ENCODE data around the gene KLHL12.

KLHL12 gene

GRCh38 chr1:202880961-202881460 is 46.0 kb downstream of the KLHL12 start:
- DNase-seq (ENCODE audit: low read depth) = no peak

GRCh38 chr1:202880062-202880461 is 47.0 kb downstream of the KLHL12 start:
- no peak for DNase-seq (ENCODE audit: low read depth)

- no peak for DNase-seq (ENCODE audit: low read depth)
Measured at GRCh38 chr1:202879128-202879527, 47.9 kb downstream of the KLHL12 start.

GRCh38 chr1:202873026-202873425 is 54.0 kb downstream of the KLHL12 start:
- DNase-seq (ENCODE audit: low read depth) = no peak

GRCh38 chr1:202871367-202871766 is 55.7 kb downstream of the KLHL12 start:
- DNase-seq (ENCODE audit: low read depth) = no peak

GRCh38 chr1:202862679-202863560 is 64.1 kb downstream of the KLHL12 start:
- no peak for DNase-seq (ENCODE audit: low read depth)

- DNase-seq (ENCODE audit: low read depth) = peak; percentile 48
Measured at GRCh38 chr1:202861420-202862132, 65.5 kb downstream of the KLHL12 start.

- DNase-seq (ENCODE audit: low read depth) = no peak
Measured at GRCh38 chr1:202860744-202861419, 66.2 kb downstream of the KLHL12 start.

GRCh38 chr1:202858789-202859414 is 68.1 kb downstream of the KLHL12 start:
- no peak for DNase-seq (ENCODE audit: low read depth)

GRCh38 chr1:202858331-202858730 is 68.7 kb downstream of the KLHL12 start:
- no peak for DNase-seq (ENCODE audit: low read depth)

GRCh38 chr1:202857136-202857610 is 69.9 kb downstream of the KLHL12 start:
- no peak for DNase-seq (ENCODE audit: low read depth)

- DNase-seq (ENCODE audit: low read depth) = no peak
Measured at GRCh38 chr1:202856014-202856413, 71.0 kb downstream of the KLHL12 start.

- DNase-seq (ENCODE audit: low read depth) = no peak
Measured at GRCh38 chr1:202854787-202855186, 72.2 kb downstream of the KLHL12 start.

- peak; percentile 29 for DNase-seq (ENCODE audit: low read depth)
Measured at GRCh38 chr1:202852163-202852904, 74.7 kb downstream of the KLHL12 start.

GRCh38 chr1:202850593-202851362 is 76.3 kb downstream of the KLHL12 start:
- DNase-seq (ENCODE audit: low read depth) = no peak

GRCh38 chr1:202848191-202848542 is 78.9 kb downstream of the KLHL12 start:
- DNase-seq (ENCODE audit: low read depth) = no peak

GRCh38 chr1:202844935-202845334 is 82.1 kb downstream of the KLHL12 start:
- no peak for DNase-seq (ENCODE audit: low read depth)

- DNase-seq (ENCODE audit: low read depth) = no peak
Measured at GRCh38 chr1:202844259-202844658, 82.8 kb downstream of the KLHL12 start.

- DNase-seq (ENCODE audit: low read depth) = no peak
Measured at GRCh38 chr1:202843081-202843480, 84.0 kb downstream of the KLHL12 start.

Data from HS-27A (cell line).